ENCODE results near the gene CEP78. TPM values are rescaled to one million over a fixed set of nuclear protein-coding genes. Genes with fewer than 3 reads are reported as not detected.

Gene CEP78
- total RNA-seq, 2 experiments from 2014 or later, result 10.5 to 12.1 TPM

GRCh38 chr9:78267889-78268288 is 32.0 kb downstream of the CEP78 start:
- Mint-ChIP-seq H3K9me3 (no peaks in the 10 kb centered on the region), H3K27ac (no peak overlapping the region), H3K27me3 (no peaks in the 10 kb centered on the region), H3K4me3 (no peak overlapping the region), H3K4me1 (ENCODE audit: low read depth) (no peaks in the 10 kb centered on the region), H3K36me3 (ENCODE audit: low read depth) (peaks cover 66% of the 10 kb centered on the region)
- Histone ChIP-seq H3K36me3 (ENCODE audit: insufficient read depth, low read length) (peaks cover 39% of the 10 kb centered on the region), H3K27me3 (ENCODE audit: control insufficient read depth in 1 of 2, insufficient read depth in 2 of 2, low read length in 2 of 2) (no peaks in the 10 kb centered on the region), H3K27ac (ENCODE audit: low read depth in 1 of 2, low read length in 2 of 2) (no peak overlapping the region), H3K4me1 (ENCODE audit: insufficient read depth, low read length) (no peaks in the 10 kb centered on the region), H3K4me3 (ENCODE audit: low read length) (no peak overlapping the region), H3K9me3 (ENCODE audit: control insufficient read depth in 1 of 2, insufficient read depth in 1 of 2, low read length in 2 of 2) (no peaks in the 10 kb centered on the region)
- ChIA-PET CTCF (no interaction called here), POLR2A (no interaction called here)
- no peak for ATAC-seq (ENCODE audit: poor library complexity)
- TF ChIP-seq CTCF (IDR thresholded peaks at IDR 0.05), result no peak
- intact Hi-C loops (cut with DNase I, micrococcal nuclease), result no loop called here
- no peak for DNase-seq

- no peaks in the 10 kb centered on the region for H3K4me1 ChIP-seq (ENCODE audit: insufficient read depth, low read length)
- no peak overlapping the region for H3K27ac ChIP-seq (ENCODE audit: low read depth in 1 of 2, low read length in 2 of 2)
- Mint-ChIP-seq H3K27ac (no peak overlapping the region), H3K4me1 (ENCODE audit: low read depth) (no peaks in the 10 kb centered on the region), H3K4me3 (no peak overlapping the region), H3K36me3 (ENCODE audit: low read depth) (peaks cover 63% of the 10 kb centered on the region), H3K27me3 (no peaks in the 10 kb centered on the region), H3K9me3 (no peaks in the 10 kb centered on the region)
- POLR2A ChIA-PET, result no interaction called here
- peaks cover 39% of the 10 kb centered on the region for H3K36me3 ChIP-seq (ENCODE audit: insufficient read depth, low read length)
- ATAC-seq (ENCODE audit: poor library complexity) (no peak), DNase-seq (no peak)
- CTCF ChIA-PET, result no interaction called here
- no peak for TF ChIP-seq CTCF (IDR thresholded peaks at IDR 0.05)
- no peak overlapping the region for H3K4me3 ChIP-seq (ENCODE audit: low read length)
- intact Hi-C loops (cut with DNase I, micrococcal nuclease), result no loop called here
- no peaks in the 10 kb centered on the region for H3K9me3 ChIP-seq (ENCODE audit: control insufficient read depth in 1 of 2, insufficient read depth in 1 of 2, low read length in 2 of 2)
- H3K27me3 ChIP-seq (ENCODE audit: control insufficient read depth in 1 of 2, insufficient read depth in 2 of 2, low read length in 2 of 2), result no peaks in the 10 kb centered on the region
Observed at GRCh38 chr9:78269784-78270183, 33.9 kb downstream of the CEP78 start.

- Mint-ChIP-seq H3K27ac (no peak overlapping the region), H3K9me3 (no peaks in the 10 kb centered on the region), H3K4me1 (ENCODE audit: low read depth) (no peaks in the 10 kb centered on the region), H3K27me3 (no peaks in the 10 kb centered on the region), H3K4me3 (no peak overlapping the region), H3K36me3 (ENCODE audit: low read depth) (peaks cover 39% of the 10 kb centered on the region)
- ChIA-PET CTCF (no interaction called here), POLR2A (interaction anchor here (1.1 kb wide), 1 partner anchor 24 kb away, joined by 3 read pairs; the partner anchor contains the start of gene PSAT1)
- Histone ChIP-seq H3K36me3 (ENCODE audit: insufficient read depth, low read length) (peaks cover 16% of the 10 kb centered on the region), H3K9me3 (ENCODE audit: control insufficient read depth in 1 of 2, insufficient read depth in 1 of 2, low read length in 2 of 2) (no peaks in the 10 kb centered on the region), H3K27ac (ENCODE audit: low read depth in 1 of 2, low read length in 2 of 2) (no peak overlapping the region), H3K27me3 (ENCODE audit: control insufficient read depth in 1 of 2, insufficient read depth in 2 of 2, low read length in 2 of 2) (no peaks in the 10 kb centered on the region), H3K4me1 (ENCODE audit: insufficient read depth, low read length) (no peaks in the 10 kb centered on the region), H3K4me3 (ENCODE audit: low read length) (no peak overlapping the region)
- TF ChIP-seq CTCF (IDR thresholded peaks at IDR 0.05), result no peak
- intact Hi-C loops (cut with DNase I, micrococcal nuclease), result no loop called here
- DNase-seq, result no peak
- ATAC-seq (ENCODE audit: poor library complexity), result no peak
Observed at GRCh38 chr9:78272307-78272706, 36.4 kb downstream of the CEP78 start.
